Uterus (tissue), 4 donors: ENCODE results near the gene FIGNL1. TPM values are rescaled to one million over a fixed set of nuclear protein-coding genes. Genes with fewer than 3 reads are reported as not detected.

ENCODE experiments used
- DNase-seq, 2 donors: peaks; one replicate each; pipeline ENCODE4 v3.0.0-alpha.2; 2019 to 2020
- H3K27ac ChIP-seq, 2 donors: fragments of 200-600 bp; sonication (generic); 1 replicate in 1 of 2; 2 replicates in 1 of 2; pipeline ENCODE4 v1.5.1; 2016 to 2018
- H3K27me3 ChIP-seq, 2 donors: fragments of 200-600 bp; sonication (generic); one replicate each; pipeline ENCODE4 v1.5.1; 2018 to 2019; ENCODE audit warnings: control low read depth in 1 of 2
- H3K36me3 ChIP-seq, 2 donors: fragments of 200-600 bp; sonication (generic); one replicate each; pipeline ENCODE4 v1.5.1; 2019; ENCODE audit warnings: control low read depth in 1 of 2
- H3K4me1 ChIP-seq, 2 donors: fragments of 200-600 bp; sonication (generic); one replicate each; pipeline ENCODE4 v1.5.1; 2018 to 2019; ENCODE audit warnings: control low read depth in 1 of 2
- H3K4me3 ChIP-seq, 2 donors: fragments of 200-600 bp; sonication (generic); 1 replicate in 1 of 2; 2 replicates in 1 of 2; pipeline ENCODE4 v1.5.1; 2018 to 2019; ENCODE audit warnings: mild to moderate bottlenecking in 1 of 2
- H3K9me3 ChIP-seq, 2 donors: fragments of 200-600 bp; sonication (generic); one replicate each; pipeline ENCODE4 v1.5.1; 2019; ENCODE audit warnings: control low read depth in 1 of 2
- CTCF ChIP-seq, 4 experiments: fragments of 200-600 bp in 2 of 4; fragments of 450-650 bp in 2 of 4; sonication (generic) in 2 of 4; IDR thresholded peaks; one replicate each; pipeline ENCODE4 v1.5.1; 2016 to 2019; ENCODE audit warnings: antibody characterized with exemption in 4 of 4, mild to moderate bottlenecking in 2 of 4, moderate library complexity in 1 of 4
- POLR2A ChIP-seq, 2 donors: fragments of 450-650 bp; IDR thresholded peaks; one replicate each; pipeline ENCODE4 v1.6.1; 2016; ENCODE audit warnings: antibody characterized with exemption in 2 of 2, mild to moderate bottlenecking in 1 of 2, moderate library complexity in 1 of 2
- intact Hi-C: fragments of 100-400 bp; cut with DNase I; formaldehyde crosslinking; loops from one replicate; pipeline ENCODE4 v1.15.1; 2023; ENCODE audit warnings: low total_unique reads
- total RNA-seq, 4 donors: library from RNA; depleted of rRNA in 3 of 4; stranded (reverse); fragments of >200 nt in 3 of 4; gene quantifications; one replicate each; pipeline versions ENCODE4 v1.1.0 to v1.2.4, GENCODE V29; 2014 to 2023
- donor health status: DM: yes; HTN: yes; CAD: no.

FIGNL1 gene
- total RNA-seq, 4 donors from 2014 or later: 14.2 to 48.2 (median 16.4) TPM

- Histone ChIP-seq H3K4me1 (no peaks in the 10 kb centered on the region), H3K9me3 (no peaks in the 10 kb centered on the region), H3K27ac (no peak overlapping the region), H3K27me3 (no peaks in the 10 kb centered on the region), H3K4me3 (no peak overlapping the region), H3K36me3 (no peaks in the 10 kb centered on the region)
- TF ChIP-seq CTCF (IDR thresholded peaks at IDR 0.05) (no peak), POLR2A (IDR thresholded peaks at IDR 0.05) (no peak)
- DNase-seq: no peak
- intact Hi-C loops: no loop called here
These were observed 36.4 kb upstream of the FIGNL1 start for GRCh38 chr7:50486512-50486911.

- H3K27ac ChIP-seq: no peak overlapping the region
- intact Hi-C loops: no loop called here
- H3K4me1 ChIP-seq: no peaks in the 10 kb centered on the region
- H3K4me3 ChIP-seq: no peak overlapping the region
- no peaks in the 10 kb centered on the region for H3K27me3 ChIP-seq
- no peak for DNase-seq
- no peaks in the 10 kb centered on the region for H3K36me3 ChIP-seq
- H3K9me3 ChIP-seq: no peaks in the 10 kb centered on the region
- no peak for TF ChIP-seq POLR2A (IDR thresholded peaks at IDR 0.05)
- no peak for TF ChIP-seq CTCF (IDR thresholded peaks at IDR 0.05)
These were observed 31.7 kb upstream of the FIGNL1 start for GRCh38 chr7:50481867-50482266.

- DNase-seq: no peak
- Histone ChIP-seq H3K27ac (no peak overlapping the region), H3K9me3 (no peaks in the 10 kb centered on the region), H3K4me3 (no peak overlapping the region), H3K36me3 (no peaks in the 10 kb centered on the region), H3K27me3 (no peaks in the 10 kb centered on the region), H3K4me1 (no peaks in the 10 kb centered on the region)
- TF ChIP-seq CTCF (IDR thresholded peaks at IDR 0.05) (no peak), POLR2A (IDR thresholded peaks at IDR 0.05) (no peak)
- intact Hi-C loops: no loop called here
These were observed 30.6 kb upstream of the FIGNL1 start for GRCh38 chr7:50480797-50481196.

GRCh38 chr7:50479743-50480517 is 29.8 kb upstream of the FIGNL1 start:
- Histone ChIP-seq H3K27me3 (no peaks in the 10 kb centered on the region), H3K27ac (no peak overlapping the region), H3K4me3 (no peak overlapping the region), H3K9me3 (no peaks in the 10 kb centered on the region), H3K36me3 (no peaks in the 10 kb centered on the region), H3K4me1 (no peaks in the 10 kb centered on the region)
- intact Hi-C loops: loop anchor here (10.0 kb wide), 1 partner anchor 195 kb away; no protein-coding TSS in a partner anchor
- DNase-seq: no peak
- TF ChIP-seq POLR2A (IDR thresholded peaks at IDR 0.05) (no peak), CTCF (IDR thresholded peaks at IDR 0.05) (no peak)

- Histone ChIP-seq H3K36me3 (no peaks in the 10 kb centered on the region), H3K4me1 (no peaks in the 10 kb centered on the region), H3K9me3 (no peaks in the 10 kb centered on the region), H3K27me3 (no peaks in the 10 kb centered on the region), H3K27ac (no peak overlapping the region), H3K4me3 (no peak overlapping the region)
- DNase-seq: no peak
- intact Hi-C loops: loop anchor here (10.0 kb wide), 1 partner anchor 197 kb away; no protein-coding TSS in a partner anchor
- TF ChIP-seq POLR2A (IDR thresholded peaks at IDR 0.05): no peak
- TF ChIP-seq CTCF (IDR thresholded peaks at IDR 0.05): no peak
These were observed 27.5 kb upstream of the FIGNL1 start for GRCh38 chr7:50477640-50478039.
